Activated CD8-positive, alpha-beta memory T cell treated with anti-CD3 and anti-CD28 coated beads, Interleukin-2, amount 50 U/mL, for 1 hour (primary cell): Measurements from ENCODE around the gene IL27RA.
"Not testable (repeated sequence)": the region's sequence is repeated elsewhere in the genome, so short reads cannot be mapped to it uniquely, and the experiment has no call there.

Source experiments
- DNase-seq: peaks from one replicate; pipeline ENCODE4 v3.0.0-alpha.2; 2020; ENCODE audit errors: extremely low read depth

IL27RA gene

GRCh38 chr19:13999085-13999484, 32.5 kb upstream of the IL27RA start:
- DNase-seq = no peak

- no peak for DNase-seq
Measured at GRCh38 chr19:14000691-14001375, 30.7 kb upstream of the IL27RA start.

- no peak for DNase-seq
Measured at GRCh38 chr19:14002571-14003250, 28.9 kb upstream of the IL27RA start.

GRCh38 chr19:14003251-14004055, 28.1 kb upstream of the IL27RA start:
- DNase-seq = no peak

GRCh38 chr19:14004619-14005348, 26.8 kb upstream of the IL27RA start:
- DNase-seq = no peak

GRCh38 chr19:14005349-14006084, 26.0 kb upstream of the IL27RA start:
- DNase-seq = peak; percentile 92

- peak; percentile 99 for DNase-seq
Measured at GRCh38 chr19:14006085-14006765, 25.3 kb upstream of the IL27RA start, which contains the start of gene RFX1. Gene RFX1 (minus strand): TSS chr19:14006320. CDS start chr19:13993843, 12,477 bp downstream.

- DNase-seq = no peak
Measured at GRCh38 chr19:14006766-14007562, 24.6 kb upstream of the IL27RA start.

GRCh38 chr19:14012378-14012915, 19.1 kb upstream of the IL27RA start:
- no peak for DNase-seq

- no peak for DNase-seq
Measured at GRCh38 chr19:14015524-14016035, 16.0 kb upstream of the IL27RA start.

- no peak for DNase-seq
Measured at GRCh38 chr19:14019100-14019499, 12.5 kb upstream of the IL27RA start.

- not testable (repeated sequence) for DNase-seq
Measured at GRCh38 chr19:14019739-14020138, 11.8 kb upstream of the IL27RA start.

GRCh38 chr19:14021474-14021873, 10.1 kb upstream of the IL27RA start:
- DNase-seq = no peak

GRCh38 chr19:14022469-14022868, 9.1 kb upstream of the IL27RA start:
- no peak for DNase-seq

- no peak for DNase-seq
Measured at GRCh38 chr19:14023404-14024235, 7.9 kb upstream of the IL27RA start.

- DNase-seq = not testable (repeated sequence)
Measured at GRCh38 chr19:14026652-14027192, 4.8 kb upstream of the IL27RA start.

GRCh38 chr19:14027856-14028450, 3.6 kb upstream of the IL27RA start, which contains the start of gene RLN3:
Gene RLN3 (plus strand): TSS chr19:14028148. CDS start chr19:14028205, 57 bp downstream.
- no peak for DNase-seq
